Hepatic stellate cell (primary cell): ENCODE results near the gene VCP.
A peak's percentile ranks its signal among the peaks of the same experiment; 100 is the strongest.
"Not testable (repeated sequence)": the region's sequence is repeated elsewhere in the genome, so short reads cannot be mapped to it uniquely, and the experiment has no call there.

Experiments
- DNase-seq: peaks from one replicate; pipeline ENCODE4 v3.0.0; 2011; ENCODE audit warnings: low spot score

Gene VCP

GRCh38 chr9:35060548-35061207 is 11.7 kb downstream of the VCP start:
- no peak for DNase-seq

GRCh38 chr9:35059438-35059837 is 13.0 kb downstream of the VCP start:
- DNase-seq: no peak

- DNase-seq: no peak
These were observed 15.2 kb downstream of the VCP start for GRCh38 chr9:35057271-35057620.

- no peak for DNase-seq
These were observed 15.7 kb downstream of the VCP start for GRCh38 chr9:35056571-35057270.

GRCh38 chr9:35054871-35055644 is 17.4 kb downstream of the VCP start:
- DNase-seq: no peak

- DNase-seq: no peak
These were observed 18.1 kb downstream of the VCP start for GRCh38 chr9:35054185-35054835.

GRCh38 chr9:35051069-35051967 is 21.1 kb downstream of the VCP start:
- DNase-seq: peak; percentile 46

- no peak for DNase-seq
These were observed 23.9 kb downstream of the VCP start for GRCh38 chr9:35048511-35048910.

- DNase-seq: no peak
These were observed 28.4 kb downstream of the VCP start for GRCh38 chr9:35044071-35044470.

GRCh38 chr9:35042891-35043545 is 29.4 kb downstream of the VCP start:
- DNase-seq: no peak

- no peak for DNase-seq
These were observed 30.3 kb downstream of the VCP start for GRCh38 chr9:35042081-35042604.

- peak; percentile 74 for DNase-seq
These were observed 36.3 kb downstream of the VCP start for GRCh38 chr9:35035851-35036701.

- DNase-seq: no peak
These were observed 39.3 kb downstream of the VCP start for GRCh38 chr9:35033101-35033500.

GRCh38 chr9:35029852-35030251 is 42.6 kb downstream of the VCP start:
- DNase-seq: no peak

- no peak for DNase-seq
These were observed 43.2 kb downstream of the VCP start for GRCh38 chr9:35029241-35029640.

- no peak for DNase-seq
These were observed 44.1 kb downstream of the VCP start for GRCh38 chr9:35028341-35028740.

GRCh38 chr9:35027860-35028259 is 44.6 kb downstream of the VCP start:
- no peak for DNase-seq

GRCh38 chr9:35027374-35027773 is 45.1 kb downstream of the VCP start:
- DNase-seq: no peak

- no peak for DNase-seq
These were observed 45.8 kb downstream of the VCP start for GRCh38 chr9:35026671-35027070.

- DNase-seq: not testable (repeated sequence)
These were observed 49.0 kb downstream of the VCP start for GRCh38 chr9:35023443-35023842.
